ENCODE results near the gene TLCD4. TPM values are rescaled to one million over a fixed set of nuclear protein-coding genes. Genes with fewer than 3 reads are reported as not detected.
A peak's percentile ranks its signal among the peaks of the same experiment; 100 is the strongest.

Gene TLCD4
- 11.9 and 14.5 TPM in 2 replicates for total RNA-seq (2016; rRNA removed; fragmentation: Illumina TruSeq; extraction: Trizol)
- 71.5 and 79.3 TPM in 2 replicates for total RNA-seq (2016; cell fraction: cytosol; rRNA removed; fragmentation: Illumina TruSeq; extraction: Trizol; ENCODE audit: low read depth)
- 15.0 and 17.4 TPM in 2 replicates for total RNA-seq (2016; cell fraction: insoluble cytoplasmic fraction; rRNA removed; fragmentation: Illumina TruSeq; extraction: Trizol)
- 26.6 and 27.6 TPM in 2 replicates for total RNA-seq (2016; cell fraction: membrane; rRNA removed; fragmentation: Illumina TruSeq; extraction: Trizol)
- 10.3 and 10.9 TPM in 2 replicates for total RNA-seq (2016; cell fraction: nucleus; rRNA removed; fragmentation: Illumina TruSeq; extraction: Trizol)
- polyA plus RNA-seq (2011; rRNA removed): 4.1 and 4.7 TPM in 2 replicates
- polyA plus RNA-seq (2011; cell fraction: cytosol; rRNA removed): 1.9 and 3.6 TPM in 2 replicates
- 1.00 and 1.9 TPM in 2 replicates for polyA plus RNA-seq (2011; cell fraction: nucleus; rRNA removed)
- polyA plus RNA-seq (2012): 10.2 and 17.7 TPM in 2 replicates
- 2.5 and 3.6 TPM in 2 replicates for polyA plus RNA-seq (2016; cell fraction: cytosol; fragmentation: Illumina TruSeq; extraction: Trizol; ENCODE audit: low read depth)
- 9.3 and 10.5 TPM in 2 replicates for polyA plus RNA-seq (2016; cell fraction: insoluble cytoplasmic fraction; fragmentation: Illumina TruSeq; extraction: Trizol; ENCODE audit: low read depth)
- 6.3 and 7.5 TPM in 2 replicates for polyA plus RNA-seq (2016; cell fraction: membrane; fragmentation: Illumina TruSeq; extraction: Trizol; ENCODE audit: low read depth)
- 9.9 and 11.4 TPM in 2 replicates for polyA plus RNA-seq (2016; cell fraction: nucleus; fragmentation: Illumina TruSeq; extraction: Trizol; ENCODE audit: insufficient read depth, low read depth)
- polyA minus RNA-seq (2011; rRNA and poly(A)+ RNA removed; ENCODE audit: low replicate concordance): 7.5 and 9.8 TPM in 2 replicates
- polyA minus RNA-seq (2011; cell fraction: cytosol; rRNA and poly(A)+ RNA removed): 9.3 and 10.9 TPM in 2 replicates
- 7.2 and 7.9 TPM in 2 replicates for polyA minus RNA-seq (2011; cell fraction: nucleus; rRNA and poly(A)+ RNA removed)
- Bru-seq, nascent RNA: percentile 85 among the genes with signal in this experiment
- percentile 98 among the genes with signal in this experiment for BruChase-seq, experiment 1, labeled RNA remaining after a 6-hour chase
- percentile 95 among the genes with signal in this experiment for BruChase-seq, experiment 2, labeled RNA remaining after a 2-hour chase
- long read RNA-seq, experiment 1, full-length matches to known transcripts: 7 of 9 reads
- long read RNA-seq, experiment 1, partial matches to known transcripts: 0 of 9 reads
- long read RNA-seq, experiment 1, other reads (novel, unspliced or antisense): 2 of 9 reads
- long read RNA-seq, experiment 2, full-length matches to known transcripts: 2 of 7 reads
- long read RNA-seq, experiment 2, partial matches to known transcripts: 4 of 7 reads
- long read RNA-seq, experiment 2, other reads (novel, unspliced or antisense): 1 of 7 reads

GRCh38 chr1:95117207-95118066 is at the start of gene TLCD4:
Gene TLCD4, plus strand, starts transcription at chr1:95117355. Its CDS starts 26,547 bp downstream, at chr1:95143902.
- Histone ChIP-seq H3K9me3 (ENCODE audit: low read length) (no peaks in the 10 kb centered on the region), H3K4me3 (replicated peaks in 1 of 3; ENCODE audit: insufficient read depth in 1 of 3, low read depth in 2 of 3, low read length in 3 of 3) (peak within 1 kb of the TSS; percentile 72 to 92 (median 89)), H2AFZ (ENCODE audit: low read length) (peak within 1 kb of the TSS; percentile 54), H3K79me2 (ENCODE audit: insufficient read depth, low read length) (peaks cover 18% of the 10 kb centered on the region), H3K36me3 (replicated peaks in 1 of 2; ENCODE audit: control insufficient read depth in 1 of 2, insufficient read depth in 2 of 2, low read length in 2 of 2) (no peaks in the 10 kb centered on the region), H3K4me1 (ENCODE audit: insufficient read depth, low read length) (peaks cover 61% of the 10 kb centered on the region), H4K20me1 (ENCODE audit: insufficient read depth, low read length) (no peaks in the 10 kb centered on the region), H3K27ac (ENCODE audit: extremely low read length, insufficient read depth, low read length) (peak within 1 kb of the TSS; percentile 88), H3K4me2 (ENCODE audit: low read depth, low read length) (peak within 1 kb of the TSS; percentile 83), H3K27me3 (ENCODE audit: control insufficient read depth in 1 of 2, insufficient read depth in 2 of 2, low read length in 2 of 2) (no peaks in the 10 kb centered on the region; a peak in 1 of 5 replicates), H3K9ac (ENCODE audit: insufficient read depth, low read depth, low read length) (peak within 1 kb of the TSS; percentile 90)
- ChIA-PET CTCF (ENCODE audit: low intra/inter-chr PET ratio, low total read pairs) (interaction anchor here (1.7 to 2.1 kb wide), 2 partner anchors 33 to 116 kb away, joined by 6 to 8 read pairs; partner anchors contain the start of gene RWDD3), POLR2A (interaction anchor here (0.7 to 5.3 kb wide), 5 partner anchors 8 to 116 kb away, joined by 3 to 26 read pairs (median 6); partner anchors contain the start of genes ALG14 and RWDD3)
- intact Hi-C loops (cut with micrococcal nuclease; ENCODE audit: unreplicated experiment): loop anchor here (1.0 to 2.0 kb wide), 4 partner anchors 23 to 117 kb away; partner anchors contain the start of gene RWDD3
- BruUV-seq (replicated peaks): no TSS peak
- peak; percentile 82 for ATAC-seq
- in situ Hi-C loops (cut with HindIII; ENCODE audit: extremely low pct_ligation_motif_present, low pct_unique_long_range_greater_than_20kb): no loop called here
- no peak for FAIRE-seq
- 0% methylated on average over 7 of the region's 108 CpGs for WGBS (ENCODE audit: low lambda C conversion rate)
- DNase-seq (ENCODE audit: low spot score): peak; percentile 25
- peak; percentile 46; the same call in 1 of the 2 replicates for TF ChIP-seq ATF7-NPFF (CRISPR knock-in tag; IDR thresholded peaks at IDR 0.05; ENCODE audit: low read depth)
- TF ChIP-seq PCBP2 (optimal IDR thresholded peaks at IDR 0.05; ENCODE audit: low read depth, low read length, poor library complexity, severe bottlenecking): no peak
- TF ChIP-seq ARNT (IDR thresholded peaks at IDR 0.05): no peak
- no peak for TF ChIP-seq ZNF772 (CRISPR knock-in tag; IDR thresholded peaks at IDR 0.05)
- TF ChIP-seq YEATS4 (CRISPR knock-in tag; IDR thresholded peaks at IDR 0.05; ENCODE audit: borderline replicate concordance): peak; percentile 25; the same call in 1 of the 2 replicates
- TF ChIP-seq ZBTB3 (CRISPR knock-in tag; IDR thresholded peaks at IDR 0.05; ENCODE audit: borderline replicate concordance, low read depth): 0 out of 2 replicates have a peak, but pooled peaks have one; percentile 33
- no peak for TF ChIP-seq TRAFD1 (CRISPR knock-in tag; IDR thresholded peaks at IDR 0.05; ENCODE audit: borderline replicate concordance)
- TF ChIP-seq HOXA7 (CRISPR knock-in tag; IDR thresholded peaks at IDR 0.05): no peak
- TF ChIP-seq ZBTB7B (CRISPR knock-in tag; IDR thresholded peaks at IDR 0.05): no peak
- 0 out of 2 replicates have a peak, but pooled peaks have one; percentile 15 for TF ChIP-seq MXD3 (CRISPR knock-in tag; IDR thresholded peaks at IDR 0.05)
